EL (cell line): ENCODE results near the gene DPP3.
A peak's percentile ranks its signal among the peaks of the same experiment; 100 is the strongest.

Source experiments
- DNase-seq: peaks from one replicate; pipeline ENCODE4 v3.0.0-alpha.2; 2016

Gene DPP3

GRCh38 chr11:66488957-66489356 is 8.7 kb downstream of the DPP3 start:
- no peak for DNase-seq

- DNase-seq, result no peak
Measured at GRCh38 chr11:66489636-66490035, 9.4 kb downstream of the DPP3 start.

- no peak for DNase-seq
Measured at GRCh38 chr11:66491315-66491935, 11.2 kb downstream of the DPP3 start.

- DNase-seq, result no peak
Measured at GRCh38 chr11:66492161-66492865, 12.1 kb downstream of the DPP3 start.

GRCh38 chr11:66493130-66493529 is 12.9 kb downstream of the DPP3 start:
- no peak for DNase-seq

- no peak for DNase-seq
Measured at GRCh38 chr11:66494458-66494857, 14.2 kb downstream of the DPP3 start.

GRCh38 chr11:66494935-66495334 is 14.7 kb downstream of the DPP3 start:
- DNase-seq, result no peak

GRCh38 chr11:66495401-66495854 is 15.2 kb downstream of the DPP3 start:
- no peak for DNase-seq

- no peak for DNase-seq
Measured at GRCh38 chr11:66497206-66497605, 17.0 kb downstream of the DPP3 start.

GRCh38 chr11:66498506-66498905 is 18.3 kb downstream of the DPP3 start:
- no peak for DNase-seq

GRCh38 chr11:66505276-66505816 is 25.1 kb downstream of the DPP3 start:
- no peak for DNase-seq

GRCh38 chr11:66509131-66509561 is 28.9 kb downstream of the DPP3 start:
- no peak for DNase-seq

- peak; percentile 81 for DNase-seq
Measured at GRCh38 chr11:66510271-66510989, 30.2 kb downstream of the DPP3 start, which contains the start of gene BBS1. TSS of gene BBS1 (plus strand) at chr11:66510635. CDS start at chr11:66510660, 25 bp downstream.

- no peak for DNase-seq
Measured at GRCh38 chr11:66510990-66511339, 30.7 kb downstream of the DPP3 start.

- DNase-seq, result no peak
Measured at GRCh38 chr11:66523611-66524010, 43.4 kb downstream of the DPP3 start.

GRCh38 chr11:66524304-66525040 is 44.2 kb downstream of the DPP3 start:
- no peak for DNase-seq

- DNase-seq, result no peak
Measured at GRCh38 chr11:66529069-66529468, 48.8 kb downstream of the DPP3 start.

GRCh38 chr11:66529655-66530054 is 49.4 kb downstream of the DPP3 start:
- no peak for DNase-seq

- DNase-seq, result no peak
Measured at GRCh38 chr11:66530927-66531709, 50.9 kb downstream of the DPP3 start.

GRCh38 chr11:66531841-66532240 is 51.6 kb downstream of the DPP3 start:
- no peak for DNase-seq

- no peak for DNase-seq
Measured at GRCh38 chr11:66532784-66533183, 52.5 kb downstream of the DPP3 start.
